Activated naive CD4-positive, alpha-beta T cell treated with anti-CD3 and anti-CD28 coated beads for 36 hours (primary cell): ENCODE results near the gene HOXA2. TPM values are rescaled to one million over a fixed set of nuclear protein-coding genes. Genes with fewer than 3 reads are reported as not detected.

Experiments
- CTCF ChIA-PET: fragments of 350-600 bp; sonication (Branson Sonifier 250); formaldehyde crosslinking; loops from one replicate; lab custom pipeline; 2021; ENCODE audit warnings: antibody characterized with exemption; lab: Charles Lee
- DNase-seq: peaks from one replicate; pipeline ENCODE4 v3.0.0-alpha.2; 2020
- H3K27ac Mint-ChIP-seq: one replicate; pipeline ENCODE4 v1.8.0; 2021; ENCODE audit warnings: mild to moderate bottlenecking, mixed read lengths
- H3K27me3 Mint-ChIP-seq: one replicate; pipeline ENCODE4 v1.8.0; 2021; ENCODE audit warnings: low read depth, mixed read lengths
- H3K36me3 Mint-ChIP-seq: one replicate; pipeline ENCODE4 v1.8.0; 2021; ENCODE audit warnings: low read depth, mixed read lengths
- H3K4me1 Mint-ChIP-seq: one replicate; pipeline ENCODE4 v1.8.0; 2021; ENCODE audit warnings: low read depth, mixed read lengths
- H3K4me3 Mint-ChIP-seq: one replicate; pipeline ENCODE4 v1.8.0; 2021; ENCODE audit warnings: mild to moderate bottlenecking, moderate library complexity, mixed read lengths
- H3K9me3 Mint-ChIP-seq: one replicate; pipeline ENCODE4 v1.8.0; 2021; ENCODE audit warnings: mixed read lengths
- intact Hi-C: fragments of 100-400 bp; cut with micrococcal nuclease; formaldehyde crosslinking; loops from one replicate; pipeline ENCODE4 v1.15.1; 2023
- total RNA-seq, 2 experiments: library from RNA; stranded (reverse); gene quantifications; one replicate each; pipeline ENCODE4 v1.2.3, GENCODE V29; 2021

Gene HOXA2
- total RNA-seq, 2 experiments from 2014 or later: not detected

GRCh38 chr7:27145165-27145913, 42.9 kb upstream of the HOXA2 start:
- Mint-ChIP-seq H3K27me3 (peaks cover 68% of the 10 kb centered on the region), H3K27ac (no peak overlapping the region), H3K9me3 (no peaks in the 10 kb centered on the region), H3K4me3 (no peak overlapping the region), H3K36me3 (no peaks in the 10 kb centered on the region), H3K4me1 (peaks cover 10% of the 10 kb centered on the region)
- intact Hi-C loops: no loop called here
- CTCF ChIA-PET: interaction anchor here (0.6 to 1.4 kb wide), 5 partner anchors 16 to 828 kb away, joined by 3 to 5 read pairs (median 3); no protein-coding TSS in a partner anchor
- no peak for DNase-seq

- intact Hi-C loops: no loop called here
Observed at GRCh38 chr7:27144781-27145164, 42.3 kb upstream of the HOXA2 start.

GRCh38 chr7:27143950-27144780, 41.7 kb upstream of the HOXA2 start:
- intact Hi-C loops: no loop called here
- H3K36me3 Mint-ChIP-seq: no peaks in the 10 kb centered on the region

More at GRCh38 chr7:27144781-27145164, 42.3 kb upstream of the HOXA2 start:
- Mint-ChIP-seq H3K36me3 (no peaks in the 10 kb centered on the region), H3K27ac (no peak overlapping the region), H3K4me1 (peaks cover 9% of the 10 kb centered on the region), H3K27me3 (peaks cover 63% of the 10 kb centered on the region), H3K4me3 (no peak overlapping the region), H3K9me3 (no peaks in the 10 kb centered on the region)
- no peak for DNase-seq
- CTCF ChIA-PET: interaction anchor here (0.6 to 1.4 kb wide), 3 partner anchors 35 to 393 kb away, joined by 3 to 5 read pairs (median 3); no protein-coding TSS in a partner anchor

GRCh38 chr7:27143023-27143949, 40.8 kb upstream of the HOXA2 start, which contains the start of gene HOXA5:
Gene HOXA5 (minus strand): TSS chr7:27143681. CDS start chr7:27143607, 74 bp downstream.
- no peak for DNase-seq
- CTCF ChIA-PET: interaction anchor here (1.3 kb wide), 1 partner anchor 10 kb away, joined by 3 read pairs; no protein-coding TSS in a partner anchor
- no peaks in the 10 kb centered on the region for H3K36me3 Mint-ChIP-seq
- no peaks in the 10 kb centered on the region for H3K9me3 Mint-ChIP-seq
- H3K27ac Mint-ChIP-seq: no peak within 1 kb of the TSS
- H3K27me3 Mint-ChIP-seq: peaks cover 59% of the 10 kb centered on the region
- H3K4me3 Mint-ChIP-seq: no peak within 1 kb of the TSS
- H3K4me1 Mint-ChIP-seq: peaks cover 3% of the 10 kb centered on the region
- intact Hi-C loops: no loop called here

More at GRCh38 chr7:27143950-27144780, 41.7 kb upstream of the HOXA2 start:
- H3K4me3 Mint-ChIP-seq: no peak overlapping the region
- H3K9me3 Mint-ChIP-seq: no peaks in the 10 kb centered on the region
- DNase-seq: no peak
- peaks cover 58% of the 10 kb centered on the region for H3K27me3 Mint-ChIP-seq
- CTCF ChIA-PET: interaction anchor here (0.6 to 1.4 kb wide), 3 partner anchors 11 to 392 kb away, joined by 3 to 5 read pairs (median 3); no protein-coding TSS in a partner anchor
- no peak overlapping the region for H3K27ac Mint-ChIP-seq
- peaks cover 9% of the 10 kb centered on the region for H3K4me1 Mint-ChIP-seq

GRCh38 chr7:27142580-27143022, 40.1 kb upstream of the HOXA2 start:
- no peak overlapping the region for H3K27ac Mint-ChIP-seq
- intact Hi-C loops: no loop called here
- CTCF ChIA-PET: no interaction called here

GRCh38 chr7:27141923-27142579, 39.6 kb upstream of the HOXA2 start:
- H3K9me3 Mint-ChIP-seq: no peaks in the 10 kb centered on the region
- CTCF ChIA-PET: interaction anchor here (0.7 kb wide), 1 partner anchor 37 kb away, joined by 3 read pairs; no protein-coding TSS in a partner anchor
- H3K27ac Mint-ChIP-seq: no peak overlapping the region
- peaks cover 60% of the 10 kb centered on the region for H3K27me3 Mint-ChIP-seq
- H3K36me3 Mint-ChIP-seq: no peaks in the 10 kb centered on the region
- H3K4me1 Mint-ChIP-seq: no peaks in the 10 kb centered on the region
- H3K4me3 Mint-ChIP-seq: no peak overlapping the region
- no peak for DNase-seq
- intact Hi-C loops: no loop called here

More at GRCh38 chr7:27142580-27143022, 40.1 kb upstream of the HOXA2 start:
- H3K4me1 Mint-ChIP-seq: no peaks in the 10 kb centered on the region
- peaks cover 62% of the 10 kb centered on the region for H3K27me3 Mint-ChIP-seq
- H3K9me3 Mint-ChIP-seq: no peaks in the 10 kb centered on the region
- H3K4me3 Mint-ChIP-seq: no peak overlapping the region
- H3K36me3 Mint-ChIP-seq: no peaks in the 10 kb centered on the region
- no peak for DNase-seq

GRCh38 chr7:27141137-27141922, 38.8 kb upstream of the HOXA2 start:
- Mint-ChIP-seq H3K4me3 (no peak overlapping the region), H3K9me3 (no peaks in the 10 kb centered on the region), H3K4me1 (no peaks in the 10 kb centered on the region), H3K27me3 (peaks cover 56% of the 10 kb centered on the region), H3K36me3 (no peaks in the 10 kb centered on the region), H3K27ac (no peak overlapping the region)
- DNase-seq: no peak
- CTCF ChIA-PET: interaction anchor here (0.7 kb wide), 1 partner anchor 38 kb away, joined by 3 read pairs; no protein-coding TSS in a partner anchor
- intact Hi-C loops: no loop called here

GRCh38 chr7:27140126-27140857, 37.8 kb upstream of the HOXA2 start:
- intact Hi-C loops: no loop called here

GRCh38 chr7:27139334-27140125, 37.0 kb upstream of the HOXA2 start:
- H3K36me3 Mint-ChIP-seq: no peaks in the 10 kb centered on the region
- DNase-seq: no peak
- CTCF ChIA-PET: interaction anchor here (1.9 kb wide), 1 partner anchor 11 kb away, joined by 8 read pairs; no protein-coding TSS in a partner anchor
- H3K4me3 Mint-ChIP-seq: no peak overlapping the region
- no peak overlapping the region for H3K27ac Mint-ChIP-seq
- intact Hi-C loops: no loop called here
- peaks cover 57% of the 10 kb centered on the region for H3K27me3 Mint-ChIP-seq
- no peaks in the 10 kb centered on the region for H3K9me3 Mint-ChIP-seq
- H3K4me1 Mint-ChIP-seq: peaks cover 9% of the 10 kb centered on the region

More at GRCh38 chr7:27140126-27140857, 37.8 kb upstream of the HOXA2 start:
- no peak for DNase-seq
- H3K27ac Mint-ChIP-seq: no peak overlapping the region
- CTCF ChIA-PET: interaction anchor here (1.9 kb wide), 1 partner anchor 10 kb away, joined by 8 read pairs; no protein-coding TSS in a partner anchor
- H3K4me1 Mint-ChIP-seq: peaks cover 3% of the 10 kb centered on the region
- H3K4me3 Mint-ChIP-seq: no peak overlapping the region
- no peaks in the 10 kb centered on the region for H3K9me3 Mint-ChIP-seq
- H3K36me3 Mint-ChIP-seq: no peaks in the 10 kb centered on the region
- H3K27me3 Mint-ChIP-seq: peaks cover 59% of the 10 kb centered on the region
